B cell (primary cell): Measurements from ENCODE around the gene KLHDC8A. TPM values are rescaled to one million over a fixed set of nuclear protein-coding genes. Genes with fewer than 3 reads are reported as not detected.
A peak's percentile ranks its signal among the peaks of the same experiment; 100 is the strongest.

Experiments
- ATAC-seq: fragments of 200-7000 bp; cut with Tn5 transposase; one replicate; pipeline ENCODE4 v1.10.0; 2021; ENCODE audit warnings: low read depth, mild to moderate bottlenecking, moderate number of reproducible peaks, moderate library complexity
- CTCF ChIA-PET: fragments of 350-600 bp; sonication (Branson Sonifier 250); formaldehyde crosslinking; loops from one replicate; lab custom pipeline; 2021; ENCODE audit warnings: antibody characterized with exemption, inconsistent platforms; lab: Charles Lee
- POLR2A ChIA-PET: fragments of 350-600 bp; sonication (Branson Sonifier 250); formaldehyde crosslinking; loops from one replicate; lab custom pipeline; 2021; ENCODE audit warnings: antibody characterized with exemption; lab: Charles Lee
- DNase-seq: peaks from one replicate; pipeline ENCODE4 v3.0.0; 2013
- H2AFZ ChIP-seq: 2 replicates; pipeline ENCODE4 v1.6.1; 2012; ENCODE audit warnings: mild to moderate bottlenecking, low read depth, low read length; ENCODE audit not compliant: insufficient read depth, poor library complexity, severe bottlenecking
- H3K27ac ChIP-seq, 2 donors: 1 replicate in 1 of 2; 2 replicates in 1 of 2; pipeline ENCODE4 v1.5.1; 2012 to 2013; ENCODE audit warnings: low read length in 2 of 2, mild to moderate bottlenecking in 2 of 2, moderate library complexity in 1 of 2
- H3K27me3 ChIP-seq, 4 experiments: fragments of 200-600 bp in 1 of 4; sonication (generic) in 1 of 4; replicated peaks in 1 of 4; 1 replicate in 2 of 4; 2 replicates in 2 of 4; pipeline versions ENCODE4 v1.6.1 to v1.7.0; 2013 to 2016; ENCODE audit warnings: low read length in 3 of 4, mild to moderate bottlenecking in 2 of 4, mixed read lengths in 1 of 4, moderate library complexity in 1 of 4; ENCODE audit not compliant: insufficient read depth in 4 of 4, control insufficient read depth in 3 of 4; ENCODE audit errors: control extremely low read depth in 1 of 4
- H3K36me3 ChIP-seq, 2 experiments: replicated peaks in 1 of 2; 1 replicate in 1 of 2; 2 replicates in 1 of 2; pipeline versions ENCODE4 v1.6.1 to v1.7.1; 2013; ENCODE audit warnings: low read length in 1 of 2; ENCODE audit not compliant: insufficient read depth in 2 of 2, control insufficient read depth in 1 of 2; ENCODE audit errors: control extremely low read depth in 1 of 2, extremely low read depth in 1 of 2
- H3K4me1 ChIP-seq, 2 donors: fragments of 200-600 bp in 1 of 2; sonication (generic) in 1 of 2; 1 replicate in 1 of 2; 2 replicates in 1 of 2; pipeline versions ENCODE4 v1.5.1 to v1.6.1; 2013 to 2017; ENCODE audit warnings: low read length in 2 of 2; ENCODE audit not compliant: control insufficient read depth in 2 of 2, insufficient read depth in 2 of 2
- H3K4me2 ChIP-seq: replicated peaks from 2 replicates; pipeline ENCODE3; 2012; ENCODE audit warnings: mild to moderate bottlenecking, low read depth, low read length; ENCODE audit not compliant: poor library complexity, severe bottlenecking
- H3K4me3 ChIP-seq, 5 experiments: fragments of 200-600 bp in 1 of 5; sonication (generic) in 1 of 5; 1 replicate in 3 of 5; 2 replicates in 2 of 5; pipeline versions ENCODE4 v1.5.1 to v1.7.0; 2011 to 2016; ENCODE audit warnings: low read length in 4 of 5, mild to moderate bottlenecking in 4 of 5, low read depth in 2 of 5, control low read depth in 1 of 5, moderate library complexity in 1 of 5; ENCODE audit not compliant: insufficient read depth in 1 of 5; ENCODE audit errors: control extremely low read depth in 1 of 5, extremely low read depth in 1 of 5
- H3K79me2 ChIP-seq: fragments of 200-600 bp; sonication (generic); one replicate; pipeline ENCODE4 v1.6.0; 2016; ENCODE audit warnings: low read length; ENCODE audit not compliant: control insufficient read depth, insufficient read depth
- H3K9ac ChIP-seq: fragments of 200-600 bp; sonication (generic); 2 replicates; pipeline ENCODE4 v1.6.1; 2017; ENCODE audit warnings: mild to moderate bottlenecking, low read length, moderate library complexity
- H3K9me3 ChIP-seq, 3 donors: one replicate each; pipeline versions ENCODE4 v1.6.1 to v1.7.1; 2013; ENCODE audit warnings: low read length in 2 of 3; ENCODE audit not compliant: control insufficient read depth in 2 of 3, insufficient read depth in 1 of 3; ENCODE audit errors: control extremely low read depth in 1 of 3
- H4K20me1 ChIP-seq: 2 replicates; pipeline ENCODE4 v1.6.0; 2012; ENCODE audit warnings: mild to moderate bottlenecking, low read length; ENCODE audit not compliant: insufficient read depth, control insufficient read depth, poor library complexity, severe bottlenecking
- H3K27ac Mint-ChIP-seq: one replicate; pipeline ENCODE4 v1.8.0; 2021; ENCODE audit warnings: mixed read lengths
- H3K27me3 Mint-ChIP-seq: one replicate; pipeline ENCODE4 v1.8.0; 2021; ENCODE audit warnings: mixed read lengths
- H3K4me1 Mint-ChIP-seq: one replicate; pipeline ENCODE4 v1.8.0; 2021; ENCODE audit warnings: mixed read lengths
- H3K4me3 Mint-ChIP-seq: one replicate; pipeline ENCODE4 v1.8.0; 2021; ENCODE audit warnings: mixed read lengths
- H3K9me3 Mint-ChIP-seq: one replicate; pipeline ENCODE4 v1.8.0; 2022; ENCODE audit warnings: mixed read lengths; ENCODE audit not compliant: insufficient read depth
- CTCF ChIP-seq: fragments of 200-600 bp; IDR thresholded peaks from one replicate; pipeline ENCODE4 v1.8.0; 2022; ENCODE audit warnings: antibody characterized with exemption, mild to moderate bottlenecking
- EZH2 ChIP-seq: IDR thresholded peaks from 2 replicates; pipeline ENCODE4 v1.6.1; 2012; ENCODE audit warnings: borderline replicate concordance, low read depth, mild to moderate bottlenecking, moderate library complexity, low read length; ENCODE audit not compliant: insufficient read depth, poor library complexity, severe bottlenecking
- WGBS: methylation state at CpG from one replicate; pipeline ENCODE4 v1.1.5; 2013; ENCODE audit warnings: missing lambda C conversion rate; ENCODE audit not compliant: insufficient coverage; 5-methylcytosine and 5-hydroxymethylcytosine counted together
- intact Hi-C: fragments of 100-400 bp; cut with micrococcal nuclease; formaldehyde crosslinking; loops from one replicate; pipeline ENCODE4 v1.10.0; 2022
- polyA plus RNA-seq: library from polyadenylated mRNA; depleted of rRNA; stranded (reverse); fragments of >200 nt; gene quantifications from 2 replicates; pipeline ENCODE4 v1.2.3, GENCODE V29; 2012
- total RNA-seq, 2 donors: library from RNA; stranded (reverse); fragments of 120-200 nt in 1 of 2; gene quantifications; 1 replicate in 1 of 2; 2 replicates in 1 of 2; pipeline versions ENCODE4 v1.2.3 to v1.2.4, GENCODE V29; 2013 to 2022

KLHDC8A gene
- total and polyA plus RNA-seq, 2 donors (not counting 1 experiment from before 2014, with no cell fraction given), result 0.39 to 0.60 TPM

- no peaks in the 10 kb centered on the region for H3K9me3 Mint-ChIP-seq
- POLR2A ChIA-PET, result interaction anchor here (0.6 to 17.1 kb wide), 3 partner anchors 14 to 41 kb away, joined by 3 to 372 read pairs (median 194); no protein-coding TSS in a partner anchor
- intact Hi-C loops, result loop anchor here (10.0 kb wide), 1 partner anchor 317 kb away; the partner anchor contains the start of gene ELK4
- TF ChIP-seq EZH2 (no peak), CTCF (no peak)
- Histone ChIP-seq H3K36me3 (peaks cover 0 to 39% of the 10 kb centered on the region in 2 experiments), H2AFZ (no peak overlapping the region), H3K4me1 (peaks cover 72 to 78% of the 10 kb centered on the region in 2 donors), H3K79me2 (peaks cover 100% of the 10 kb centered on the region), H3K4me3 (peak overlapping the region in 4 of 5 experiments; percentile 65 to 98 (median 96)), H3K9ac (peak overlapping the region; percentile 85), H3K27ac (peak overlapping the region; percentile 46 to 98), H3K4me2 (peak overlapping the region; percentile 96), H4K20me1 (peaks cover 91% of the 10 kb centered on the region), H3K27me3 (no peaks in the 10 kb centered on the region), H3K9me3 (no peaks in the 10 kb centered on the region)
- peak overlapping the region; percentile 97 for H3K4me3 Mint-ChIP-seq
- H3K4me1 Mint-ChIP-seq, result peaks cover 77% of the 10 kb centered on the region
- ATAC-seq (no peak), DNase-seq (no peak)
- 78% methylated on average over 5 of the region's 7 CpGs for WGBS
- CTCF ChIA-PET, result interaction anchor here (1.2 to 56.6 kb wide), 4 partner anchors 8 to 207 kb away, joined by 3 to 2421 read pairs (median 1212); partner anchors contain the start of gene NUAK2
- H3K27me3 Mint-ChIP-seq, result no peaks in the 10 kb centered on the region
- H3K27ac Mint-ChIP-seq, result peak overlapping the region; percentile 88
These were observed 39.3 kb downstream of the KLHDC8A start for GRCh38 chr1:205317311-205317917.

DNA sequence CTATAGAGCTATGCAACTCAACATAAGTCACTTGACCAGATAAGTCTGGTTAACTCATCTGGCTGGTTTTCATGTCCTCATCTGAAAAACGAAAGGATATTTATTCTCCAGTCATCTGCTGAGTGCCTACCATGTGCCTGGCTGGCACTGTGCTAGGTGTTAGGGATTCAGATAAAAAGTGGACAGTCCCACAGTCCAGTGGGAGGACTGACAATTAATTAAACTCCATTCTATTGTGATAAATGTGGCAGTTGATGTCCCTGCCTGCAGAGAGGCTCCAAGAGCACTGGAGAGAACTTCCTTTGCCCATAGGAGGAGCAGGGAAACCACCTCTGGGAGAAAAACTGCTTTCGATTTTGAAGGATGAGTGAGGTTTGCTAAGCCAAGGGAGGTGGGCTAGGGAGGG, 40.6 kb downstream of the KLHDC8A start:
- Histone ChIP-seq H3K4me2 (peak overlapping the region; percentile 96), H4K20me1 (peaks cover 96% of the 10 kb centered on the region), H3K4me1 (peaks cover 79 to 83% of the 10 kb centered on the region in 2 donors), H3K27me3 (no peaks in the 10 kb centered on the region), H3K36me3 (peaks cover 0 to 52% of the 10 kb centered on the region in 2 experiments), H3K27ac (peak overlapping the region; percentile 8 to 98), H3K4me3 (peak overlapping the region in 4 of 5 experiments; percentile 0 to 98 (median 40)), H3K79me2 (peaks cover 100% of the 10 kb centered on the region), H2AFZ (no peak overlapping the region), H3K9me3 (no peaks in the 10 kb centered on the region), H3K9ac (peak overlapping the region; percentile 85)
- Mint-ChIP-seq H3K27me3 (no peaks in the 10 kb centered on the region), H3K4me1 (peaks cover 84% of the 10 kb centered on the region), H3K9me3 (no peaks in the 10 kb centered on the region), H3K4me3 (peak overlapping the region; percentile 97), H3K27ac (peak overlapping the region; percentile 83)
- TF ChIP-seq EZH2 (no peak), CTCF (no peak)
- ChIA-PET POLR2A (interaction anchor here (3.6 to 17.1 kb wide), 2 partner anchors 30 to 41 kb away, joined by 40 to 372 read pairs; no protein-coding TSS in a partner anchor), CTCF (interaction anchor here (1.8 to 56.6 kb wide), 3 partner anchors 9 to 61 kb away, joined by 4 to 2421 read pairs (median 2421); partner anchors contain the start of gene NUAK2)
- 10% methylated on average over 2 of the region's 2 CpGs for WGBS
- no peak for DNase-seq
- ATAC-seq, result no peak
- intact Hi-C loops, result loop anchor here (10.0 kb wide), 1 partner anchor 319 kb away; the partner anchor contains the start of gene ELK4
